Endothelial cell of umbilical vein (primary cell): ENCODE data around the gene FAM20A. TPM values are rescaled to one million over a fixed set of nuclear protein-coding genes. Genes with fewer than 3 reads are reported as not detected.

Source experiments
- BruUV-seq: library from RNA; stranded (reverse); fragments of 400-500 nt; replicated peaks from 2 replicates; lab custom pipeline; 2021; lab: Mats Ljungman, UMichigan
- CTCF ChIA-PET: fragments of 300-600, 350-600 bp; sonication (Branson Sonifier 250); formaldehyde crosslinking; loops from one replicate; lab custom pipeline; 2021; ENCODE audit warnings: antibody characterized with exemption, inconsistent platforms; lab: Charles Lee
- POLR2A ChIA-PET: fragments of 300-600, 350-600 bp; sonication (Branson Sonifier 250); formaldehyde crosslinking; loops from one replicate; lab custom pipeline; 2021; ENCODE audit warnings: antibody characterized with exemption, inconsistent platforms; lab: Charles Lee
- DNase-seq: peaks from one replicate; pipeline ENCODE4 v3.0.0-alpha.2; 2011; ENCODE audit warnings: low read depth, low spot score
- FAIRE-seq: peaks from 2 replicates; lab custom pipeline; 2011; peaks lifted over from hg19 to GRCh38; lab: Jason Lieb, UNC
- H2AFZ ChIP-seq: 2 replicates; pipeline ENCODE4 v1.6.0; 2012; ENCODE audit warnings: low read depth, low read length, control low read depth, inconsistent platforms
- H3K27ac ChIP-seq: 2 replicates; pipeline ENCODE4 v1.5.1; 2011; ENCODE audit warnings: low read depth, mild to moderate bottlenecking, control low read depth, low read length, moderate library complexity; ENCODE audit not compliant: insufficient read depth
- H3K27me3 ChIP-seq, 2 experiments: 2 replicates each; pipeline versions ENCODE4 v1.6.0 to v1.6.1; 2011; ENCODE audit warnings: low read length in 2 of 2, mixed read lengths in 1 of 2; ENCODE audit not compliant: control insufficient read depth in 2 of 2, insufficient read depth in 2 of 2
- H3K36me3 ChIP-seq, 2 experiments: 2 replicates in 1 of 2; 3 replicates in 1 of 2; pipeline ENCODE4 v1.5.1; 2011; ENCODE audit warnings: low read length in 2 of 2, mild to moderate bottlenecking in 1 of 2, moderate library complexity in 1 of 2; ENCODE audit not compliant: control insufficient read depth in 2 of 2, insufficient read depth in 2 of 2; ENCODE audit errors: extremely low read depth in 1 of 2
- H3K4me1 ChIP-seq: 3 replicates; pipeline ENCODE4 v1.5.1; 2011; ENCODE audit warnings: mild to moderate bottlenecking, low read length; ENCODE audit not compliant: control insufficient read depth, insufficient read depth; ENCODE audit errors: extremely low read depth
- H3K4me2 ChIP-seq: 2 replicates; pipeline ENCODE4 v1.6.1; 2011; ENCODE audit warnings: low read length, control low read depth, mixed read lengths; ENCODE audit not compliant: insufficient read depth
- H3K4me3 ChIP-seq, 3 experiments: fragments of 200-600 bp in 1 of 3; sonication (generic), shearing (Covaris generic) in 1 of 3; replicated peaks in 1 of 3; 2 replicates each; pipeline ENCODE4 v1.5.1; 2011 to 2016; ENCODE audit warnings: control low read depth in 3 of 3, low read length in 3 of 3, mild to moderate bottlenecking in 2 of 3, inconsistent platforms in 1 of 3, low read depth in 1 of 3, moderate library complexity in 1 of 3; ENCODE audit not compliant: insufficient read depth in 1 of 3
- H3K79me2 ChIP-seq: 2 replicates; pipeline ENCODE4 v1.6.0; 2012; ENCODE audit warnings: low read length, inconsistent platforms; ENCODE audit not compliant: control insufficient read depth, insufficient read depth
- H3K9ac ChIP-seq: replicated peaks from 2 replicates; pipeline ENCODE3; 2011; ENCODE audit warnings: low read length, control low read depth; ENCODE audit not compliant: insufficient read depth; ENCODE audit errors: extremely low read depth
- H3K9me1 ChIP-seq: replicated peaks from 3 replicates; pipeline ENCODE4 v1.6.0; 2011; ENCODE audit warnings: mild to moderate bottlenecking, low read length; ENCODE audit not compliant: control insufficient read depth, insufficient read depth; ENCODE audit errors: extremely low read depth
- H3K9me3 ChIP-seq: replicated peaks from 2 replicates; pipeline ENCODE4 v1.5.1; 2012; ENCODE audit warnings: low read length, inconsistent platforms; ENCODE audit not compliant: control insufficient read depth, insufficient read depth
- H4K20me1 ChIP-seq: replicated peaks from 2 replicates; pipeline ENCODE3; 2011; ENCODE audit warnings: mild to moderate bottlenecking, low read length; ENCODE audit not compliant: control insufficient read depth, insufficient read depth; ENCODE audit errors: extremely low read depth
- CTCF ChIP-seq, 2 donors: IDR thresholded peaks; 1 replicate in 1 of 2; 2 replicates in 1 of 2; pipeline ENCODE4 v1.5.1; 2011; ENCODE audit warnings: low read length in 2 of 2, mild to moderate bottlenecking in 2 of 2, moderate library complexity in 2 of 2, control low read depth in 1 of 2, inconsistent platforms in 1 of 2, low read depth in 1 of 2; ENCODE audit not compliant: insufficient read depth in 1 of 2; ENCODE audit errors: extremely low read depth in 1 of 2
- EZH2 ChIP-seq: IDR thresholded peaks from 2 replicates; pipeline ENCODE4 v1.6.1; 2012; ENCODE audit warnings: borderline replicate concordance, low read depth, mild to moderate bottlenecking, moderate library complexity, low read length, inconsistent platforms; ENCODE audit not compliant: severe bottlenecking
- FOS ChIP-seq: IDR thresholded peaks from 2 replicates; pipeline ENCODE4 v1.6.1; 2011; ENCODE audit warnings: mild to moderate bottlenecking, low read length, moderate library complexity, borderline replicate concordance; ENCODE audit not compliant: insufficient read depth
- GATA2 ChIP-seq: IDR thresholded peaks from 2 replicates; pipeline ENCODE4 v1.7.0; 2011; ENCODE audit warnings: low read depth, mild to moderate bottlenecking, moderate library complexity, mixed read lengths, low read length; ENCODE audit not compliant: insufficient read length, insufficient read depth
- JUN ChIP-seq: IDR thresholded peaks from 2 replicates; pipeline ENCODE4 v1.6.1; 2011; ENCODE audit warnings: borderline replicate concordance, low read depth; ENCODE audit not compliant: insufficient read length, insufficient read depth
- POLR2A ChIP-seq: IDR thresholded peaks from 2 replicates; pipeline ENCODE4 v1.6.1; 2012; ENCODE audit warnings: low read depth, mild to moderate bottlenecking, control low read depth, low read length
- dilution Hi-C: fragments of 300-500 bp; cut with MboI; formaldehyde crosslinking; loops from one replicate; pipeline ENCODE4 v1.15.0; 2019; ENCODE audit warnings: low sequenced_read_pairs; ENCODE audit not compliant: extremely low pct_ligation_motif_present
- intact Hi-C: fragments of 100-400 bp; cut with micrococcal nuclease; formaldehyde crosslinking; loops from one replicate; pipeline ENCODE4 v1.10.0; 2022
- polyA plus RNA-seq, 4 experiments: library from polyadenylated mRNA; depleted of rRNA in 3 of 4; stranded (reverse) in 3 of 4; unstranded in 1 of 4; fragments of >200 nt; gene quantifications; 2 replicates each; pipeline versions ENCODE4 v1.2.1 to v1.2.3, GENCODE V29; 2011 to 2012; ENCODE audit warnings: missing spikeins in 1 of 4
- total RNA-seq: library from RNA; stranded (reverse); gene quantifications from 2 replicates; pipeline ENCODE4 v1.2.3, GENCODE V29; 2021

Gene FAM20A
- total and polyA plus RNA-seq, 2 donors (not counting 3 experiments of a cell fraction or from before 2014, with no cell fraction given), result not detected

DNA sequence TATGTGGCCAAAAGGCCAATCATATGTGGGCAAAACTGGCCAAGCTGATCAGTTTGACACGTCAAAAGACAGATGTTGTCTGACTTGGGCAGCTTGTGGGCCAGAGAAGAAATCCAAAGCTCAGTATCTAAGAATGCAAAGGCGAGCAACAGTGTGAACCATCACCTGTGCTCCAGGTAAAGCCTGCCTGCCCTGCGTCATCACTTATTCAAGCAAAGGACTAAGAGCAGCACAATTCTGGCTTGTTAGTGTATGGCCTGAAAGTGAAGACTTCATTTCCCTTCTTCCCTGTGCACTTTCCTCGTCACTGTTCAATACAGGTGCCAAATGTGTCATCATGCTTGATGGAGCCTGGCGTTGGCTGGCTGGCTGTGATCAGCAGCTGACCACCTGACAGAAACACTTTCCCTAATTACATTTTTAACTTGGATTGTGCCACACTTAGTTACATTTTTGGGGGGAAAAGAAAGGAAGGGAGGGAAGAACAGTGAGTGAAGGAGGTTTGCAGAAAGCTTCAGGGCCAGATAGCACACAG is 4.7 kb downstream of the FAM20A start:
- Histone ChIP-seq H3K9me1 (no peaks in the 10 kb centered on the region), H3K27ac (no peak overlapping the region), H3K36me3 (no peaks in the 10 kb centered on the region), H3K9ac (no peak overlapping the region), H3K79me2 (no peaks in the 10 kb centered on the region), H2AFZ (no peak overlapping the region), H3K4me1 (peaks cover 3% of the 10 kb centered on the region), H3K4me2 (no peak overlapping the region), H3K9me3 (no peaks in the 10 kb centered on the region), H3K27me3 (peaks cover 25 to 34% of the 10 kb centered on the region in 2 experiments), H3K4me3 (no peak overlapping the region), H4K20me1 (no peaks in the 10 kb centered on the region)
- DNase-seq (no peak), FAIRE-seq (no peak)
- intact Hi-C loops, result no loop called here
- dilution Hi-C loops, result no loop called here
- TF ChIP-seq GATA2 (no peak), EZH2 (no peak), JUN (no peak)
- ChIA-PET POLR2A (no interaction called here), CTCF (interaction anchor here (1.3 kb wide), 1 partner anchor 15 kb away, joined by 3 read pairs; no protein-coding TSS in a partner anchor)
- no TSS peak for BruUV-seq

DNA sequence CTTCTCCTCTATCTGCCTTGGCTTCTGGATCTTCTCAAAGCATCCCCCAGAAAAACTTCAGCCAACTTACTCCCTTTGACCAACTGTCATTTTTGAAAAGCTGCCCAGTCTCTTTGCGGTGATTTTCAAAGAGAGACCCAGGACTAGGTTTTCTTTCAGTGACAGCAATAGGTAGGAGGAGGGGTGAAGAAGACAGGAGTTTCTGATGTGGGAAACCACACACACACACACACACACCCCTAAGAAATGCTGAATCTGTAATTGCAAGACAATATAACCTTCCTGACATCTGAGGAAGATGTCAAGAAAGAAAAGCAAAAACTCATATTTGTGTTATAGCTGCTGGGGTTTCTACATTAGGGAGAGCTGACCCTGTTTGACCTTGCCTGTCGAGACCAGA is 5.2 kb downstream of the FAM20A start:
- Histone ChIP-seq H3K4me3 (no peak overlapping the region), H4K20me1 (no peaks in the 10 kb centered on the region), H3K9me3 (no peaks in the 10 kb centered on the region), H2AFZ (no peak overlapping the region), H3K27me3 (peaks cover 20 to 30% of the 10 kb centered on the region in 2 experiments), H3K9me1 (no peaks in the 10 kb centered on the region), H3K36me3 (no peaks in the 10 kb centered on the region), H3K9ac (no peak overlapping the region), H3K4me1 (peaks cover 3% of the 10 kb centered on the region), H3K27ac (no peak overlapping the region), H3K4me2 (no peak overlapping the region), H3K79me2 (no peaks in the 10 kb centered on the region)
- BruUV-seq, result no TSS peak
- dilution Hi-C loops, result no loop called here
- POLR2A ChIA-PET, result no interaction called here
- intact Hi-C loops, result no loop called here
- no peak for TF ChIP-seq POLR2A
- TF ChIP-seq GATA2, result no peak
- TF ChIP-seq CTCF (IDR thresholded peaks at IDR 0.05; ENCODE audit: extremely low read depth in 1 of 2, insufficient read depth in 1 of 2, low read depth in 1 of 2, low read length in 2 of 2), result no peak
- TF ChIP-seq FOS, result no peak
- TF ChIP-seq JUN, result no peak
- DNase-seq (no peak), FAIRE-seq (no peak)
- CTCF ChIA-PET, result interaction anchor here (0.6 to 1.3 kb wide), 2 partner anchors 16 to 129 kb away, joined by 3 to 4 read pairs; no protein-coding TSS in a partner anchor
